HG02852 (cell line): ENCODE results near the gene TPCN2.
A peak's percentile ranks its signal among the peaks of the same experiment; 100 is the strongest.

Source experiments
- ATAC-seq: cut with Tn5 transposase; IDR thresholded peaks from one replicate; pipeline ENCODE4 v1.9.1; 2021; ENCODE audit warnings: mild to moderate bottlenecking, moderate library complexity; ENCODE audit not compliant: unreplicated experiment

TPCN2 gene

DNA sequence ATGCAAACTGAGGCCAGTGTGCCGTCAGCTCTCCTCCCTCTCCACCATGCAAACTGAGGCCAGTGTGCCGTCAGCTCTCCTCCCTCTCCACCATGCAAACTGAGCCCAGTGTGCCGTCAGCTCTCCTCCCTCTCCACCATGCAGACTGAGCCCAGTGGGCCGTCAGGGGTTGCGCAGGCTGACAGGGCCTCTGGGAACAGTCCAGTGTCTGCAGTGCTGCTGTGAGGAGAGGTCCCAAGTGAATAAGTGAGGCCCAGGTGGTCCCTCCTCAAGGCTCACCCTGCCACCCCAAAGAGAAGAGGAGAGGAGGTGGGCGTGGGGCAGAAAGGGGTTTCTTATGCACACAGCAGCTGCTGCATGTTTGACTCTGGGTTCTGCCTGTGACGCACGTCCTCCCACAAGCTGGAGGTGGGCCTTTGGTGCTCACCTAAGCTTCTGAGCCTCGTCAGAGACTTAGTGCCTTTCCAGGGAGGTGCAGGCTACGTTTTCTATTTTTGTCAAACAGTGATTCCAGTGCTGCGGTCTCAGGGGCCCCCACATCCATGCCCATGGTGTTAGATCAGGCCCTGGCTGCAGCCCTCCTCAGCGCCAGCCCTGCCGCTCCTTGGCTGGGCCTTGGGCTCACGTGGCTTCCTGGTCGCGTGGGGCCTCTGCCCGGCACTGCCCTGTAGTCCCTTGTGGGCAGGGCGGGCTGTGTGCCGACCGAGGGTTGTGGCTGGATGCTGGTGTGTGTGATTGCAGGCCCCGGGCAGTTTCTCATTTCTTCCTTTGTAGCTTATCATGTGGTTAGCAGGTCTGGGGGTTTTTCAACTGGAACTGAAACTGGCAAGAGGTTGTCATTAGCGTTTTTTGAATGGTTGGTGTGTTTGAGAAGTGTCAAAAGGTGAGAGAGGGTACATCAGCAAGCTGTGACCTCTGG, 7.1 kb downstream of the TPCN2 start:
- peak; percentile 76 for ATAC-seq

DNA sequence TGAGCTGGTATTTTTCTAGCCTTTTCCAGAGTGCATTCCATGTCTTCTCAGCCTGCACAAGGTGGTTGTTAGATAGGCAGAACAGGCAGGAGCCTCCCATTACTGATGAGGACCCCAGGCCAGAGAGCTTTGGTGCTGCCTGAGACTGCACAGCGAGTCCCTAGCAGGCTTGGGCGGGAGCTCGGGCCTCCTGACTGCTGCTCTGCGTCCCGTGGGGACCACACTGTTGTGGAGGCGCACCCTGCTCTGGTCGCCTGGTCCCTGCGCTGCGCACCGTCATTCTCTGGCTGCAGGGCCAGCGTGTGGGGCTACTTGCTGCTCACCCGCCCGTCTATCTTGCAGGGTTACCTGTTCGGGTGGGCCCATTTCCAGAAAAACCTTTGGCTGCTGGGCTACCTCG, 8.5 kb downstream of the TPCN2 start:
- ATAC-seq, result no peak

DNA sequence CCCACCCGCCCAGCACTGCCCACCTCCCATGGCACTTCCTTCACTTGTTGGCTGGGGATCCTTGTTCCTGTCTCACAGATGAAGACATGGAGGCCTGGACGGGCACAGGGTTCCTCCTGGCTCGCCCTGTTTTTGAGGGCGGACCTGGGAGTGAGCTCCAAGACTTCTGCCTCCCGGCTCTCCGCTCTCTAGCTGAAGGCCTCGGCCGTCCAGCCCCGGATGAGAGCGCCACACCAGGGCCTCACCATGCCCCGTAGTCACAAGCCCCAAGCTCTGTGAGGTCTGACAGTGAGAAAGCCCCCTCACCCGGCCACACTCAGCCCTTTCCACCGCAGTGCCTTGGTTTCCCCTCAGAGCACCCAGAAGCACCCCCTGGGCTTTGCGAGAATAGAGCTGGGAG, 9.1 kb downstream of the TPCN2 start:
- ATAC-seq, result no peak

DNA sequence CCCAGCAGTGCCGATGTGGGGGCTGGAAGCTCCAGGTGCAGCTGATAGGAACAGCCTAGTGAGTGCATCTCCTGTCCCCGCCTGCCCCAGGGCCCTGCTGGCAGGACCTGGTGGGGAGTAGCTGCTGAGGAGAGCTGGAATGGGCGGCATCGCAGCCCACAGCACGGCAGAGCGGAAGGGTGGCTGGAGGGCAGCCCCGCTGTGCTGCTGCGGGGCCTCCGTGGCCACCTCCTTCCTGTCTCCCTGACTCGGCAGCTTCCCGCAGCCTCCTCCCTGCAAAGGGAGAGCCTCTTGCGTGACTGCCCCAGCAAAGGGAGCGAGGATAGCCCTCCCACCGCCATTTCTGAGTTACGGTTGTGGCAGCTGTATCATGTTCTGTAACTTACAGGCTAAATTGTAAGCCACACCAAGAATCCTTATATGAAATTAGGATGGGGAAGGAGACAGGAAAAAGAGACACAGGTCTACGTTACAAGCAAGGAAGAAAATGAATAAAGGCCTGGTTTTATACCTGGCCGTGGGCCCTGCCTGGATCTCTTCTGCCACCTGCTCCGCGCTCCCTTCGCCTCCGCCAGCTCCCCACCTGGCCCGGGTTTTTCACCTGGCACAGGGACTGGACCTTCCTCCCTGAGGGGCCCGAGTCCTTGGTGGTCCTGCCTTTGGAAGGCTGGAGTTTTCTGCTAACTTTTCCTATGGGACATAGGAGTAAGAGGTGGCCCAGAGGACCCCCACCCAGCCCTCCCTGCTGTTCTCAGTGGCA, 10.0 kb downstream of the TPCN2 start:
- no peak for ATAC-seq

DNA sequence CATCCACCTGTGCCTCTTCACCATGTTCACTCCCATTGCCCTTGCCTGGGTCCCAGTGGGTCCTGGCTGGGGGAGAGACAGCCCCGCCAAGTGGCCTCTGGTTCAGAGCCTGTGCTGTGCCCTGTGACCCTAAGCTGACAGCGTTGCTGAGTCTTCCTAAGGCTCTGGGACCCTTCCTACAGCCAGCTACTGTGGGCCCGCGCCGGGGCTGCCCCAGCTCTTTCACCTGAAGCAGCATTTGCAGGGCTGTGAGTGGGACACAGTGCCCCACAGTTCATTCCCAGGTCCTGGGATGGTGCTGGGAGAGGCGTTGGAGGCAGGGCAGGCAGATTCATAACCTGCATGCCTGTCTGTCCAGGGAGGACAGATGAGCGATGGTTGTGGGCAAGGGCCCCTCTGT, 10.7 kb downstream of the TPCN2 start:
- ATAC-seq, result no peak

DNA sequence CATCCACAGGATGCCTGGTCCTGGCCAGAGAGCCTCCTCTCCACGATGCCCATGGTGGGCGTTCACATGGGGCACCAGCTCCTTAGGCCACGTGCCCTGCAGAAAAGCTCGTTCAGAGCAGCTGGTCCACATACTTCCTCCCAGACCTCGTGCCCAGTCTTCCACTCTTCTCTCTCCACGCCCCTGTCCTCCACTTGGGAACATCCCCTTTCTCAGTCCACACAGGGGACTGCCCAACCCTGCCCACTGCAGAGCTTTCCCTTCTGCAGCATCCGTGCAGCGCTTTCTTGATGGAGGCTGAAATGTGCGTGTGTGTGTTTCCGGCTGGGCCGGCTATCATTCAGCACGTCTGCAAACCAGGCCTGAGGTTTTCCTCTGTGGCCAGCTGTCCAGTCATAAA, 11.3 kb downstream of the TPCN2 start:
- ATAC-seq, result no peak

DNA sequence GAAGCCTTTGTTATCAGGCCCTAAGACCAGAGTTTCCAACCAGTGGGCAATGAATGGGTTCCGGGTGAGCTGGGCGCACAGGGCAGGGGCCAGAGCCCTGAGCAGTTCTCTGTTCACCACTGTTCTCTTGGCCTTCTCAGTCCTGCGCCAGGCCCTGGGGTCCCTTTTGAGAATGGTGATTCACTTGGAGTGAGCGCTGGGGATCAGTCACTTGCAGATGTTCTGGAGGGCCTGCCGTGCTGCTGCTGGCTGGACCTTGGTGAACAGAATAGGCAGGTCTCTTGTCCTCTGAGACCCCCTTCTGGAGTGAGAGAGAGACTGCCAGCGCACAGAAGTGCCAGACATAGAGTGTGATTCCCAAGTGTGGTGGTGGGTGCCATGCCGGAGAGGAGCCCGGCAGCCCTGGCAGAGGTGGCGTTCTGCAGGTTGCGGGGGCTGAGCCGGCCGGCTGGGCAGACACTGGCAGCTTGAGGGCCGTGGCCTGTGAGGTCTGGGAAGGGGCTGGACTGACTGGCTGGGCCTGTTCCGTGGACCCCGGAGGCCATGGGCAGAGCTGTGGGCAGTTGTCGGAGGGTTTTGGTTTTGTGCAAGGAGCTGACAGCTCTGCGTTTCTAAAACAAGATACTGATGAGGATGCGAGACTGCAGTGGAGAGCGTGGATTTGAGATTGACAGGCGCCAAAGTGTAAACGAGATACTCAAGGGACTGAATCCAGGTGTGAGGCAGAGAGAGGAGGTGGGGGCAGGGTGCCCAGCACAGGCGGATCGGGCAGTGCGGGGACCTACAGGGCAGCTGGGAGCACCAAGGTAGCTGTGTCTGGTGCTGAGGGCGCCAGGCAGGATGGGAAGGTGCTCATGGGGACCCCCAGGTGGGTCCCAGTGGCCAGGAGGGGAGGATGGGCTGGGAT, 12.3 kb downstream of the TPCN2 start:
- no peak for ATAC-seq

DNA sequence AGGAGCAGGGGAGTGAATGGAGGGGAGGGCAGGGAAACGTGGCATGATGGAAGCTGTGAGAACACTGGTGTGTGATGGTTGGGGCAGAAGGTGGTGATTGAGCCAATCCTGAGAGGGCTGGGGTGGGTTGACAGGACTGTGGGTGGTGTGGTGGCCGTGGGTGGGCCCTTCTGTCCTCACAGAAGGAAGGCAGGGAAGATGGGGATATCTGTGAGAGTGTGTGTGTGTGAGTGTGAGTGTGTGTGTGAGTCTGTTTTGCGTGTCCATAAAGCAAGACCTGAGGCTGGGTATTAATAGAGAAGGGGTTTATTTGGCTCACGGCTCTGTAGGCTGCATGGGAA, 13.0 kb downstream of the TPCN2 start:
- no peak for ATAC-seq

DNA sequence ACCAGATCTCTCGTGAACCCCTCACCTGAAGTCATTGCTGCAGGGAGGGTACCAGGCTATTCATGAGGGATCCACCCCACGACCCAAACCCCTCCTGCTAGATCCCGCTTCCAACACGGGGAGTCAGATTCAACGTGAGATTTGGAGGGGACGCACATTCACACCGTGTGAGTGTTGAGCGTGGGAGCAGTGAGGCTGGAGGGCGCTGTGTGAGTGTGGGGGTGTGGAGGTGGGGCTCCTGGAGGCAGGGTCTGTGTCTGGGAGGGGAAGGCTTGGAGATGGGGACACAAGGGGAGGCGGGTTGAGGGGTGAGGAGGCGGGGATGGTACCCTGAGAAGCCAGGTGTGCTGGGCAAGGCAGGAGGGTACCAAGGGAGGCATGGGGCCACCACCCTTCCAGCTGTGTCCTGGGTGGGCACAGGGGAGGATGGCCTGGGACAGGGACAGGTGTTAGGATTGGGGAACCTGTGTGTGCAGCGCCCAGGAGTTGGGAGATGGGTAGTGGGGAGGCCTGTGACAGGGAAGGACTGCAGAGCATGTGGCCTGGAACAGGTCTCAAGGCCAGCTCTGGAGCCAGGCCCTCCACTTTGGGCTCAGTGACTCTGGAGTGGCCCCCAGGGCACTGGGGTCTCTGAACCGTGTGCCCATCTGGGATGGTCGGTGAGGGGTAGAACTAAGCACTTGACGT, 13.6 kb downstream of the TPCN2 start:
- ATAC-seq, result no peak

DNA sequence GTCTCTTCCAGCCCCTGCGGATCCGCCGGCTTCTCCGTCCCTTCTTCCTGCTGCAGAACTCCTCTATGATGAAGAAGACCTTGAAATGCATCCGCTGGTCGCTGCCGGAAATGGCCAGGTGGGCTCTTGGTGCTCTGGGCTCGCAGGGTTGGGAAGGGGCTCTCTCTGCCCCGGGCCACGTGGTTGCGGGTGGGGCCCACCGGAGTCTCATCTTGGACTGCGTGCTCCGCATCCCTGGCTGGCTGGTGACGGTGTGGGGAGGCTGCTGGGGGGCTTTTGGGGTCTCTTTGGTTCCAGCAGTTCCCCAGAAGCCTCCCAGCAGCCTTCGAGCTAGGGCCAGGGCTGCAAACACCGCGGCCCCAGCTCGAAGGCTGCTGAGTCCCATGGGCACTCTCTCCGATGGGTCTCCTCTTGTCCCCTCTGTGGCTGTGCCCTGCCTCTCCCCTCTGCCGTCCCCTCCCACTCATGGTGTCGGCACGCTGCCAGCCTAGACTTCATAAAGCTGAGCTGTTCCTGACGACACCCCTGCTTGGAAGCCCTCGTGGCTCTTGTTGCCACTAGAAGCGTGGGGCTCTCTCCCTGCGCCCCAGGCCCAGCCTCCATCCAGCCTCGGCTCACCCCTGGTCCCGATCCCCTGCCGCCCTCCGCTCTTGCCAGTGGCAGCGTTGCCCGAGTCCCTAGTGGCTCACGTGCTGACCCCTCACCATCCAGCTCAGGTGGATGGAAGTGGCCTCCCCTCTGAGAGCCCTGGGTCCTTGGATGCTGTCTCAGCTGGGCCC, 14.3 kb downstream of the TPCN2 start:
- no peak for ATAC-seq

DNA sequence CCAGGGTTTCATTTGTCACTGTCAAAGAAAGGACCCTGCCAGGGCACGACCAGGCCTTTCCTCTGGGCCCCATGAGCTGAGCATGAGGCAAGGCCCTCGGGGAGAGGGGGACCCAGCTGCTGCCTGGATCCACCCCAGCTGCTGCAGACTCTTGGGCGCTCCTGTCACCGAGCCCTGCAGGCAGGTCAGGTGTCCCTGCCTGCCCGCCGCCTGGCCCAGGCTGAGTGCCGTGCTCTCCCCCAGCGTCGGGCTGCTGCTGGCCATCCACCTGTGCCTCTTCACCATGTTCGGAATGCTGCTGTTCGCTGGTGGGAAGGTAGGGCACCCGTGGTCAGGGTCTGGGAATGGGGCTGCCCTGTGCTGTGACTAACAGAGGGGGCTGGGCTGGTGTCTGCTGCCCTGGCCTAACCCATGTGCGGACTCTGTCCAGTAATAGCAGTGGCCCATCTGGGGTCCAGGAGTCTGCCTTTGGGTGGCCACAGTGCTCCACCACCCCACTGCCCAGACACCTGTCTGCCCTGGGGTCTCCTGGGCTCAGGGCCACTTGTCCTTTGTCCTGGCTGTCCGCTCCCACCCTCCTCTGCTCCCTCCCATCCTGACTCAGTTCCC, 15.0 kb downstream of the TPCN2 start:
- no peak for ATAC-seq

DNA sequence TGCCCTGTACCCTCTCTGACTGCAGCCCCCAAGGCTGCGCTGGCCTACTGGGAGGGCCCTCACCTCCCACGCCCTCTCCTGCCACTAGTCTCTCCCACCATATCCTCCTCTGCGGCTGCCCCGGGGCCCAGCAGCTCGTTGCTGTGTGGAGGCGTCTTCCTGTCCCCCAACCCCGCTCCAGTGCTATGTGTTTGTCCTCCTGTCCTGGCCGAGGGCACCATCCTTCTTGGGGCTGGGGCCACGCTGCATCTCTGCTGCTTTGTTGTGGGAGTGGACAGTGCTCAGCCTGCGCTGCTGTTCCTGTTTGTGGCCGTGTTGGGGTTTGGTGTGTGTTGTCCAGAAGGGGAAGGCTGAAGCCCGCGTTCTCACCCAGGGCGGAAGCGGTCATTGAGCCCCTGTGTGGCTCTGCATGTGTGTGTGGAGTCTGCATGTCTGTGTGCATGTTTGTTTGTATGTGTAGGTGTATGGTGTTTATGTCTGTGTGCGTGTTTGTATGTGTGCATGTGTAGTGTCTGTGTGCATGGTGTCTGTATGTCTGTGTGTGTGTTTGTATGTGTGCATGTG, 15.7 kb downstream of the TPCN2 start:
- ATAC-seq, result no peak

DNA sequence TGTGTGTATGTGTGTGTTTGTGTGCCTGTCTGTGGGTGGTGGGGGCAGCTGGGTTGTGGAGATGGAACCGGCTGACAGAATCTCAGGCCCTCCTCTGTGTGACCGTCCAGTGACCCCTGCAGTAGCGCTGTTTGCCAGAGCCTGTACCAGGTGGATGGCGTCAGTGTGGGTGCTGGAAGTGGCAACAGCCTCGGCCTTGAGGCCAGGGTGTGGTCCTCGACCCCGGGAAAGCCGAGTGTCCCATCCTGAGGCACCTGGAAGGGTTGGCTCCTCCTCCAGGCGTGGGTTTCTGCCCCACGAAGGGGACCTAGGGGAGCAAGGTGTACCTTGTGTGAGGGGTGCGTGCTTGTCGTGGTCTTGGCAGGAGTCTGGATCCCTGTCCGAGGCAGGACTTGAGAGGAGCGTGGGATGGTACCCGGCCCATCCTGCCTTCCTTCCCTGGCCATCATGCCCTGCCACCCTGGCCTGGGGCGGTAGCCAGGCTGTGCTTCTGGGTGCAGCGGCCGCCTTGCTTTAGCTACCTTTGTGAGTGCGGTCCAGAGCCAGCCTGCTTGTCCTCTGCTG, 16.5 kb downstream of the TPCN2 start:
- ATAC-seq, result no peak

DNA sequence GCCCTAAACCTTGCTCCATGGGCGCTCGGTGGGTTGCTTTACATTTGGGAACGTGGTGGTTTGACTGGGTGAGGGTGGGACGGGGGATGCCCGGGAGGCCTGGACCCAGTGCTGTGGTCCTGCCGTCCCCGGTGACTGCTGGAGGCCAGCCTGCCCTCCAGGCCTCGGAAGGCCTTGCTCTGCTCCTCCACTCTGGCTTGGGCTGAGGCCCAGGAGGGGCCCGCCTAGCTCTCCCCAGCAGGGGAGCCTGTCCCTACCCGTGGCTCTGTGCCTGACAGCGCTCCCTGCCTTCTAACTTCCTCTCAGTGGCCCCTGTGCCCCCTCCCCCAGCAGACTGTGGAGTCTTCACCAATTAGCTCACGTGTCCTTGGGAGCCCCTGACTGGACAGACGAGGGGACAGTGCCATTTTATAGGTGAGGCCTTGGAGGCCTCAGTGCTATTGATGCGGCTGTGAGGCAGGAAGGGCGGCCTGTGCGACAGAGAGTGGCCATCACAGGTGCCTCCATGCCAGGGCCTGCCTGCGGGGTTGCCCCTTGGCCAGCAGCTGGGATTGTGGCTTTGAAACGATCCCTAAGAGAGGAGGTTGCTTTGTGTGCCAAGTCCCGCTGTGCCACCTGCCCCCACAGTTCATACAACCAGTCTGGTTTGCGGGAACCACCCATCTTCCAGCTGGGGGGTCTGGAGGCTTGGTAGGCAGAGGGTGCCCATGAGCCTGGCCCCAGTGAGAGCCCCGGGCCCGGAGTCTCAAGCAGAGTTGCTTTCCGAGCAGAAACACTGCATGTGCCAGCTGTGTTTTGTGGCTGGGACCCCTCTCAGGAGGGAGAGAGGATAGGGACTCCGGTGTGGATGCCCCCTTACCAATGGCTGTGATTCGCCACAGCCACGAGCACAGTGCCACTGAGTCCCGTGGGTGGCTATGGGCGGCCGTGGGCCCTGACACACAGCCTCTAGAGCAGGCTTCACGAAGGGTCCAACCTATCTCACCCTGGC, 17.7 kb downstream of the TPCN2 start:
- ATAC-seq, result no peak

DNA sequence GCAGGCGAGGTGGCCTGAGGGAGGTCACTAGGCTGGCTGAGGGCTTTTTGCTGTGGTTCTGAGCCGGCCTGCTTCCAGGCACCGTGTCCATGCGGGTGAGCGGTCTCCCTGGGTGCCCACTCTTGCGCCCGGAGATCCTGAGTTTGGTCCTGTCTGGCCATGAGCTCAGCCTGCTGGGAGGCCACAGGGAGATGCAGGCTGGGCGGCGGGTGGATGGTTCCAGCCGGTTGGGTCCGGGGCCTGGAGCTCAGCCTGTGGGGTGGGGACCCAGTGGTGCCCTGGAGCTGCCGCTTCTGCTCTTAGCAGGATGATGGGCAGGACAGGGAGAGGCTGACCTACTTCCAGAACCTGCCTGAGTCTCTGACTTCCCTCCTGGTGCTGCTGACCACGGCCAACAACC, 18.5 kb downstream of the TPCN2 start:
- ATAC-seq, result no peak

DNA sequence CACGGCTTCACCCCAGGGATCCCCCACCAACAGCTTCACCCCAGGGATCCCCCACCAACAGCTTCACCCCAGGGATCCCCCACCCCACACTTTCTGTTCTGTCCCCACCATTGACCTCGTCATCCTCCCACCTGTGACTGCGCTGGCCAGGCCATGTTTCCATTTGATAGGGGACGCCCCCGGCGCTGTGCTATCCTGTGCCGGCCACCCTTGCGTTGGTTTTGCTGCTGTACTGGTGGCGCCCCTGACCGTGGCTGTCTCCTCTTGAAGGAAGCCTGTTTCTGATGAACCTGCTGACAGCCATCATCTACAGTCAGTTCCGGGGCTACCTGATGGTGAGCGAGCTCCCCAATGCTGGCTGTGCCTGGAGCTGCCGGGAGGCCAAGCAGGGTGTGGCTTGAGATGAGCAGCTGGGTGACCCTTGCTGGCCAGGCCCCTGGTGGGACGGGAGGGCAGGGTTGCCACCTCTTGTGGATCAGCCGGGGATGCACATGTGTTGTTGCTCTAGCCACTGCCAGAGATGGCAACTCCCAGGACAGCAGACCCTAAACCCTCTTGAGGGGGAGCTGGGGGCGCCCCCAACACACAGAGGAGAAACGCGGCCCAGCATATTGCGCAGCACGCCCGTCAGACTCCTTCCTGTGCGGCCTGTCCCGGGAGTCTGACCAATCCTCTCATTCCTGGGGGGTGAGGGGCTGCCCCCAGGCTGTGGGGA, 22.5 kb downstream of the TPCN2 start:
- ATAC-seq, result no peak

DNA sequence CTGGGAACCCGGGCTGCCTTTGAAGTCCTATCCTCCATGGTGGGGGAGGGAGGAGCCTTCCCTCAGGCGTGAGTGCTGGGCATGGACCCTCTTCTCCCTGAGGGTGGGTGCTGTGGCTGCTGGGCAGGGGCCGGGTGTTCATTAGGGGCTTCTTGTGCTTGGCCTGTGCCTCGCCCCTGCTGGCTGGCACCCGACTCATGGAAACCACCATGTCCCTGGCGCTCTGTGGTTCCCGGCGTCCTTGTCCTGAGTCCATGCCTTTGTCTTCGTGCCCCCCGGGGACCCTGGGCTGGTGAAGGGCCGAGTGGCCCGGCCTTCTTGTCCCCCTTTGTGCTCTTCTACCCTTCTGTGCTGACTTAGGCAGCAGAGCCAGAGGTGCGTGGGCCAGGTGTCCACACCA, 23.2 kb downstream of the TPCN2 start:
- no peak for ATAC-seq
